HG03139 (cell line): ENCODE measurements around the gene COX20.

Experiments
- ATAC-seq: cut with Tn5 transposase; IDR thresholded peaks from one replicate; pipeline ENCODE4 v1.9.1; 2021; ENCODE audit not compliant: unreplicated experiment

COX20 gene

DNA sequence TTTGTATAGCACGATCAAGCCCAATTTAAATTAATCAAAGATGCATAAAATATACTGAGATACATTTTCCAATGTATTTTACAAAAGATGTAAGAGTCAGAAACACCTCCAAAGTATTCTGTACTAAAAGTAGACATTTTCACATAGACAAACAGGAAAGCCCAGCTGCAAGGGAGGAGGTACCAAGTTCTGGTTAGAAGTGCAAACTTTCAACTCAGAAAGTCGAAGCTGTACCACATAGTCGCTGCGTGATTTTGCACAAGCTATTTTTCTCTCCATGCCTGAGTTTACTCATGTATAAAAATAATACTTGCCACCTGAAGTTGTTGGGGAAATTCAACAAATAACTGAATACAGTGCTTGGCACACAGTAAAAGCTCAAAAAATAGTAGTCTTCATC is 34.5 kb downstream of the COX20 start:
- no peak for ATAC-seq

DNA sequence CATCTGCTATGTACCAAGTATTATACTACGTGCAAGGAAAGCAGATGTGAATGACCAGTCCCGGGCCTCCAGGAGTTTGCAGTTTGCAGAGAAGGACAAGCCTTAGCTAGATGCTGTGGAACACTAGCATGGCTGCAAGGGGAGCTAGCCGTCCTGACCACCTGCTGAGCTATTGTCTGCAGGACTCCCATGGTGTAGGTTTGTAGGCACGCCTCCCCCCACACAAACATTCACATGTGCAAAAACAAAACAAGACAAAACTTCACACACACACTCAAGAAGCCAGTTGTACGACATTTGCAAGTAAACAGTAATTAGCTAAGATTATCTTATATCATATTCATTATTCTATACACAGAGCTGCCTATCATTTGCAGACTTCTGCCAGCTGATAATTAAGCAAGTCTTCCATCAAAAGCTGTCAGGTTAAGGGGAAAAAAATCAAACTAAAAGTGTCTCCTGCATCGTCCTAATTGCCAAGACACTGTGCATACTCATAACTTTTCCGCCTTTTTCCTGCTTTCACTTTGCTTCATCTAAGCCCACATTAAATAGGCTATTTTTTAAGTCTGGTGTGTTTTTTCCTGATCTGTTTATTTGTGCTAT is 39.6 kb downstream of the COX20 start:
- ATAC-seq, result no peak

DNA sequence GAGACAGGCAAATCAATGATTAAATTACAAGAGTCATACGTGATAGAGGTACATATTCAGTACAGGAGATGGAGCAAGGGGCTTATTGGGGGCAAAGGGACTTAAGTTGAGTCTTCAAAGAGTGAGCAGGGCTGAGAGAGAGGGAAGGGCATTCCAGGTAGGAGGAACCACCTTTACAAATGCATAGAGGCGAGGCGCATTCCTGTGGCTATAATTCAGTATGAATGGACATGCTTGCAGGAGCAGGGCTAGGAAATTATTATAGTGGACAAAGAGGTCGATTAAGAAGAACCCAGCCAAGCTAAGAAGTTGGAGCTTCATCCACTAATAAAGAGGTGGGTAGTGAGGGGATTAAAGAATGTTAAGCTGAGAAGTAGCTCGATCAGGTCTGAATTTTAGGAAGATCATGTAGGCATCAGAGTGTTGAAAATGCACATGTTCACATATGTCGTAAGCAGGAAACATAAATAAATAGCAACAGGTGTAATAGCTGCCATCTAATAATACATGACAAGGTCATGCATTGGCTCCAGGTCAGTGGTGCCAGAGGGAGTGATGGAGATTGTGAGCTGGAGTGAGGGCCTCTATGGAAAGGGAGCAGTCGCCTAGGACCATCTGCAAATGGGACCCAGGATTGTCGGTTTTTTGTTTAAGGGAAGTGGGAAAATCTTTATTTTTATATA is 40.9 kb downstream of the COX20 start:
- ATAC-seq, result no peak

DNA sequence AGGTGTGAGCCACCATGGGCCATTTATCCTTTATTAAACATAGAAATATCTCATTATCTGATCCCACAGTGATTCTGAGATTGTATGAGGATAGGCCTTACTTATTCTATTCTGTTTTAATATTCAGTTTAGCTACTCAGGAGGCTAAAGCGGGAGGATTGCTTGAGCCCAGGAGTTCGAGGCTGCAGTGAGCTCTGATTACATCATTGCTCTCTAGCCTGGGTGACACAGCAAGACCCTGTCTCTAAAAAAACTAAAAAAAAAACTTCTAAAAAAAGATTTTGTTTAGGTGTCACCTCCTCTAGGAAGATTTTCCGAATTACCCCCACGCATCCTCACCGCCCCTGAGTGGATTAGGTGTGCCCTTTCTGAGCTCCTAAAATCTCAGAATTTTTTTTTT is 43.2 kb downstream of the COX20 start:
- ATAC-seq, result no peak

DNA sequence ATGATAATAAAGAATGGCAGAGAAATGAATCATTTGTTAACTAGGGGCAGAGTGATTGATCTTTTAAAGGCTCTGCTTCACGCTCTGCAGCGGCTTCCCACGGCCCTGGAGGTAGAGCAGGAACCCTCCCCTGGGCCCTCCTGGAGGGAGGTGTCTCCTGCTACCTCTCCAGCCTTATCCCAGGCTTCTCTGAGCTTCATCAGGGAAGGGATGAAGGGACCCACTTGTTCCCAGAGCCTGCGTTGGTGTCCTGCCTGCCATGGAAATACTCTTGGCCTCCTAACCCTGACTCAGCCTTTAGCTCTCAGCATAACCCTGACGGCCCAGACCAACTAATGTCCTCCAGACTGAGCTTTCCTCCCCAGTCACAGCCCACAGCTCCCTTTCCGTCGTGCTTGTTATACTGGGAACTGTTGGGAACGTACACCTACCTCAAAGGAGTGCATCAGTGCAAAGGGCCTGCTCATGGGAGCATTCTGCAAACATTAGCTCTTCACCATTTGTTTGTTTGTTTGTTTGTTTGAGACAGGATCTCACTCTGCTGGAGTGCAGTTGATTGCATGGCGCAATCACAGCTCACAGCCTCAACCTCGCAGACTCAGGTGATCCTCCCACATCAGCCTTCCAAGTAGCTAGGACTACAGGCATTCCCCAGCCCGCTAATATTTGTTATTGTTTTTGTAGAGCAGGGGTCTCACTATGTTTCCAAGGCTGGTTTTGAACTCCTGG is 46.3 kb downstream of the COX20 start:
- no peak for ATAC-seq

DNA sequence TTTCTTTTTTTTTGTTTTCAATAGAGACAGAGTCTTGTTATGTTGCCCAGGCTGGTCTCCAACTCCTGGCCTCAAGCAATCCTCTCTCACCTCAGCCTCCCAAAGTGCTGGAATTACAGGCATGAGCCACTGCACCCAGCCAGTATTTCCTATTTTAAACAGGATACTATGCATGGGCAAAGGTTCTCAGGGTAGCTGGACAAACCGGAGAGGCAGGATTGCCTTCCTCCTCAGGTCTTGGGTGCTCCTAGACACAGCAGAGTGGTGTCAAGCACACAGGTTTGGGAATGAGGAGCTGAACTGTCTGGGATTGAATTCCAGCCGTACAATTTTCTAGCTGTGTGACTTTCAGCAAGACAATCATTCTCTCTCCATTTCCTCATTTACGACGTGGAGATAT is 51.8 kb downstream of the COX20 start:
- ATAC-seq, result no peak

DNA sequence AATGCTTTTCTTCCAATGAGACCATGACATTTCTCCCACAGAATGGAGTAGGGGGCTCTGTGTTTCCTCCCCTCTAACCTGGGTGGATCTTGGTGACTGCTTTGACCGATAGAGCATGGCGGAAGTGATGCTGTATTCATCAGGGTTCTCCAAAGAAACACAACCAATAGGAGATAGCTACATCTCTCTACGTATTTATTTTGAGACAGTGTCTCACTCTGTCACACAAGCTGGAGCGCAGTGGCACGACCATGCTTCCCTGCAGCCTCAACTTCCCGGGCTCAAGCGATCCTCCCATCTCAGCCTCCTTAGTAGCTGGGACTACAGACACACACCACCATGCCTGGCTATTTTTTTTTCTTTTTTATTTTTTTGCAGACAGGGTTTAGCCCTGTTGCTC is 58.4 kb downstream of the COX20 start:
- ATAC-seq, result no peak
